Neural progenitor cell (in vitro differentiated cells): ENCODE results near the gene NBDY. TPM values are rescaled to one million over a fixed set of nuclear protein-coding genes. Genes with fewer than 3 reads are reported as not detected.

Source experiments
- DNase-seq: peaks from one replicate; pipeline ENCODE4 v3.0.0-alpha.2; 2016; ENCODE audit warnings: low spot score
- H2AFZ ChIP-seq: fragments of 200-600 bp; sonication (generic); replicated peaks from 2 replicates; pipeline ENCODE4 v1.6.1; 2016; ENCODE audit warnings: antibody characterized with exemption
- H3F3A ChIP-seq: fragments of 200-600 bp; sonication (generic); 2 replicates; pipeline ENCODE4 v1.6.1; 2016; ENCODE audit warnings: antibody characterized with exemption, low read depth
- H3K27ac ChIP-seq: fragments of 200-600 bp; sonication (generic); 2 replicates; pipeline ENCODE4 v1.5.1; 2016; ENCODE audit warnings: mild to moderate bottlenecking
- H3K27me3 ChIP-seq: fragments of 200-600 bp; sonication (generic); 2 replicates; pipeline ENCODE4 v1.6.1; 2016; ENCODE audit warnings: mild to moderate bottlenecking, moderate library complexity
- H3K36me3 ChIP-seq: fragments of 200-600 bp; sonication (generic); 2 replicates; pipeline ENCODE4 v1.5.1; 2016
- H3K4me1 ChIP-seq: fragments of 200-600 bp; sonication (generic); 2 replicates; pipeline ENCODE4 v1.6.1; 2016; ENCODE audit warnings: mixed run types
- H3K4me2 ChIP-seq: fragments of 200-600 bp; sonication (generic); 2 replicates; pipeline ENCODE4 v1.6.1; 2016
- H3K4me3 ChIP-seq: fragments of 200-600 bp; sonication (generic); 2 replicates; pipeline ENCODE4 v1.5.1; 2016
- H3K79me2 ChIP-seq: fragments of 200-600 bp; sonication (generic); 2 replicates; pipeline ENCODE4 v1.6.1; 2016; ENCODE audit warnings: low read depth
- H3K9ac ChIP-seq: fragments of 200-600 bp; sonication (generic); 2 replicates; pipeline ENCODE4 v1.6.1; 2016
- H3K9me3 ChIP-seq: fragments of 200-600 bp; sonication (generic); 2 replicates; pipeline ENCODE4 v1.5.1; 2016; ENCODE audit warnings: low read depth
- H4K20me1 ChIP-seq: fragments of 200-600 bp; sonication (generic); 2 replicates; pipeline ENCODE4 v1.6.1; 2016; ENCODE audit warnings: low read depth
- H3K27ac Mint-ChIP-seq: 3 replicates; pipeline ENCODE4 v1.8.0; 2021; ENCODE audit warnings: mixed read lengths
- H3K27me3 Mint-ChIP-seq: 2 replicates; pipeline ENCODE4 v1.8.0; 2022; ENCODE audit warnings: low read depth, mild to moderate bottlenecking, inconsistent platforms, moderate library complexity, mixed read lengths; ENCODE audit not compliant: insufficient read depth
- H3K36me3 Mint-ChIP-seq: 3 replicates; pipeline ENCODE4 v1.8.0; 2021; ENCODE audit warnings: mixed read lengths
- H3K4me1 Mint-ChIP-seq: 3 replicates; pipeline ENCODE4 v1.8.0; 2021; ENCODE audit warnings: mixed read lengths
- H3K4me3 Mint-ChIP-seq: 3 replicates; pipeline ENCODE4 v1.8.0; 2021; ENCODE audit warnings: mild to moderate bottlenecking, moderate library complexity, mixed read lengths
- H3K9me3 Mint-ChIP-seq: 3 replicates; pipeline ENCODE4 v1.8.0; 2020; ENCODE audit warnings: mixed read lengths
- CTCF ChIP-seq: fragments of 200-600 bp; sonication (generic); IDR thresholded peaks from 2 replicates; pipeline ENCODE4 v1.5.1; 2017; ENCODE audit warnings: antibody characterized with exemption, mild to moderate bottlenecking
- EZH2 ChIP-seq: fragments of 200-600 bp; sonication (generic); IDR thresholded peaks from 2 replicates; pipeline ENCODE4 v1.6.1; 2017; ENCODE audit warnings: antibody characterized with exemption, mild to moderate bottlenecking, moderate library complexity
- EZH2phosphoT487 ChIP-seq: fragments of 200-600 bp; sonication (generic); IDR thresholded peaks from 2 replicates; pipeline ENCODE4 v1.6.1; 2017; ENCODE audit warnings: antibody characterized with exemption
- total RNA-seq: library from RNA; depleted of rRNA; stranded (reverse); fragments of >200 nt; gene quantifications from 2 replicates; pipeline ENCODE4 v1.2.3, GENCODE V29; 2015; ENCODE audit warnings: low replicate concordance

Gene NBDY
- total RNA-seq, 1 donor from 2014 or later, result 12.2 TPM

- Mint-ChIP-seq H3K9me3 (peaks cover 38% of the 10 kb centered on the region), H3K27me3 (peaks cover 4% of the 10 kb centered on the region)
- TF ChIP-seq EZH2phosphoT487 (no peak), CTCF (no peak), EZH2 (no peak)
These were observed 58.7 kb downstream of the NBDY start for GRCh38 chrX:56787734-56788152.

DNA sequence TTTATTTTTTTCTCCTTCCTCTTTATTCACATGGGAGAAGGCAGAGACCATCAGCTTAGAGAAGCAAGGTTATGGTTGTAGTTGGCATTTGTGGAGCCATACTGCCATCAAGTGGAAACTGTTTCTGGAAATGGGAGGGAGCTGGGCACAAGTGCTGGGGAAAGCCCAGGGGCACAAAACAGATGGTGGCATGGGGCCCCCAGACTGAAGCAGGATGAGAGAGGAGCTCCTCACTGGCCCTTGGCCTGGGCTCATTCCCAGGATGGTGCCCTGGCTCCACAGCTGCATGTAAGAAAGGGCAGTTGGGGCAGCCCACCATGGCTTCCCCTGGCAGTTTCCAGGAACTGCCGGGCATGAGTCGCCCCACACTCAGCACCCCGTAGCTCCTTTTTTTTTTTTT is 59.2 kb downstream of the NBDY start:
- H3K27ac ChIP-seq, result no peak overlapping the region
- TF ChIP-seq EZH2phosphoT487 (no peak), CTCF (peak; percentile 20)

More at GRCh38 chrX:56787734-56788152, 58.7 kb downstream of the NBDY start:
- Histone ChIP-seq H3K36me3 (no peaks in the 10 kb centered on the region), H3K27me3 (no peaks in the 10 kb centered on the region), H3K9me3 (no peaks in the 10 kb centered on the region), H3K9ac (no peak overlapping the region), H2AFZ (no peak overlapping the region), H3K27ac (no peak overlapping the region), H3K4me1 (peaks cover 6% of the 10 kb centered on the region), H4K20me1 (no peaks in the 10 kb centered on the region), H3K4me2 (no peak overlapping the region), H3F3A (no peaks in the 10 kb centered on the region), H3K4me3 (no peak overlapping the region), H3K79me2 (no peaks in the 10 kb centered on the region)
- peak; percentile 1 for DNase-seq
- Mint-ChIP-seq H3K4me1 (no peaks in the 10 kb centered on the region), H3K36me3 (peaks cover 46% of the 10 kb centered on the region), H3K4me3 (no peak overlapping the region), H3K27ac (no peak overlapping the region)

DNA sequence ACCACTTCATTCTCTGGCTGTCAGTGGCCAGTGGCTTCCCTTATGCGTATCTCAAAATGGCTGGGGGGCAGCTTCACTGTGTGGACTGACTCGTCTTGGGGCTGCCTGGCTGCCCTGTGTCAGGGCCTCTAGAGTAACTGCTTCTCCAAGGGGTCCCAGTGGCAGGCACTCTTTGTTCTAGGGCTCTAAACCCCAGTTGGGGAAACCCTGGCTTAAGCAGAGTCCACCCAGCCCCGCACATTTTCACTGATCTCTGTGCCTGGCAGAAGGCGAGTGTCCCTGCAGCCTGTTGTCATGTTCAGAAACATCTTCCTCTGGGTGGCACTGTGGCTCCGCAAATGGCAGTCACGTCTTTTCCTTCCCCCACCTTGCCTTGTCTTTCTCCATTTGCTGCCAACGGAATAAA is 59.7 kb downstream of the NBDY start:
- no peak overlapping the region for H3K4me3 ChIP-seq
- H3K27ac ChIP-seq, result no peak overlapping the region
- no peak for DNase-seq
- peaks cover 44% of the 10 kb centered on the region for H3K36me3 Mint-ChIP-seq
- TF ChIP-seq EZH2 (no peak), CTCF (no peak), EZH2phosphoT487 (no peak)
- H3K36me3 ChIP-seq, result no peaks in the 10 kb centered on the region
- H3K9me3 Mint-ChIP-seq, result peaks cover 40% of the 10 kb centered on the region
- H3K27me3 ChIP-seq, result no peaks in the 10 kb centered on the region
- H3K4me1 Mint-ChIP-seq, result no peaks in the 10 kb centered on the region
- no peaks in the 10 kb centered on the region for H3K9me3 ChIP-seq
- H3K4me3 Mint-ChIP-seq, result no peak overlapping the region
- no peaks in the 10 kb centered on the region for H3K79me2 ChIP-seq
- no peak overlapping the region for H3K4me2 ChIP-seq
- H3K27ac Mint-ChIP-seq, result no peak overlapping the region
- H3F3A ChIP-seq, result no peaks in the 10 kb centered on the region
- H3K9ac ChIP-seq, result no peak overlapping the region
- H2AFZ ChIP-seq, result no peak overlapping the region
- H4K20me1 ChIP-seq, result no peaks in the 10 kb centered on the region
- peaks cover 6% of the 10 kb centered on the region for H3K4me1 ChIP-seq
- peaks cover 4% of the 10 kb centered on the region for H3K27me3 Mint-ChIP-seq

More for the DNA sequence above, 59.2 kb downstream of the NBDY start:
- Mint-ChIP-seq H3K27me3 (peaks cover 4% of the 10 kb centered on the region), H3K27ac (no peak overlapping the region), H3K4me3 (no peak overlapping the region), H3K9me3 (peaks cover 37% of the 10 kb centered on the region), H3K36me3 (peaks cover 44% of the 10 kb centered on the region), H3K4me1 (no peaks in the 10 kb centered on the region)
- H3K9ac ChIP-seq, result no peak overlapping the region
- no peaks in the 10 kb centered on the region for H3K36me3 ChIP-seq
- no peak overlapping the region for H3K4me3 ChIP-seq
- H4K20me1 ChIP-seq, result no peaks in the 10 kb centered on the region
- no peak for DNase-seq
- peaks cover 6% of the 10 kb centered on the region for H3K4me1 ChIP-seq
- no peak overlapping the region for H2AFZ ChIP-seq
- no peaks in the 10 kb centered on the region for H3K79me2 ChIP-seq
- no peaks in the 10 kb centered on the region for H3K9me3 ChIP-seq
- H3K27me3 ChIP-seq, result no peaks in the 10 kb centered on the region
- H3K4me2 ChIP-seq, result no peak overlapping the region
- H3F3A ChIP-seq, result no peaks in the 10 kb centered on the region
